ENCODE results near the gene CHN1.

GRCh38 chr2:174971868-174972781 lies 33.1 kb downstream of the CHN1 start:
- no peak for TF ChIP-seq POLR2AphosphoS5 (IDR thresholded peaks at IDR 0.05; ENCODE audit: low read depth, low read length)
- no peak for TF ChIP-seq TAF1 (IDR thresholded peaks at IDR 0.05; ENCODE audit: borderline replicate concordance, low read depth, low read length)
